Measurements from ENCODE around the gene MRPS2.

MRPS2 gene

DNA sequence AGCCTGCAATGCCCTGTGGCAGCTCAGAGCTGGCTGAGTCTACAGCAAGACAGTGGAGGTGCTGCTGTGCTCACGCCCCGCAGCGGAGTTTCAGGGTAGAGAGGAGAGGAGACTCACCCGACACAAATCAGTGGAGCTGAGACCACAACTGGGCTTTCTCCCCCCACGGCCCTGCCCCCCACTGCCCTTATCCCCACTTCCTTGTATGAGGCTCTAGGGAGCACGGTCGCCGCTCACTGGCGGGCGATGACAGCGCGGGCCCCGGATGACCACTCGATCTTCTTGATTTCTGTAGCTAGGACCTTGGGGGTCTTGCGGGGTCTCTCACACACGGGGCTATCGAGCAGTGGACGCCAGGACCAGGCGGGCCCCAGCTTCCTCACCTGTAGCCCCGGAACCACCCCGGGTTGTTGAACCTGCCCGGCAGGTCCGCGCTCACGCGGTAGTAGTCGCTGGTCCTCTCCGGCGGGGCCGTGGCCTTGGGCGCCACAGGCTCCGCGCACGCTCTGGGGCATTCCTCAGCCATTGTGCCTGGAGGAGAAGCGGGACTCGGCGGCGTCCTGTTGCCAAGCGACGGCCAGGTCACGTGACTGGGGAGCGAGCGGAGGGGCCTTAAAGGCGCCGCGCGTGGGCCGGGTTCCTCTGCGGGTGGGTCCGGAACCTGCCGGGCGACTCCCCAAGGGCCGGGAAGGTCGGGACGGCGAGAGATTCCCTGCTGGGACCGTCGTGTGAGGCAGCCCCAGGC lies 984 bp upstream of the MRPS2 start:
- no peaks in the 10 kb centered on the region for H3K27me3 ChIP-seq (ENCODE audit: control insufficient read depth in 1 of 2, insufficient read depth in 2 of 2, low read length in 2 of 2)
- peaks cover 13 to 23% of the 10 kb centered on the region in 2 donors for H3K36me3 ChIP-seq (ENCODE audit: control insufficient read depth in 1 of 2, insufficient read depth in 2 of 2, low read length in 2 of 2)
- H3K4me3 ChIP-seq (ENCODE audit: low read depth in 1 of 2, low read length in 2 of 2) = peak overlapping the region; percentile 90 to 92
- H3K4me1 ChIP-seq (ENCODE audit: control insufficient read depth in 1 of 2, insufficient read depth in 2 of 2, low read length in 2 of 2) = peaks cover 8 to 20% of the 10 kb centered on the region in 2 donors
- no peaks in the 10 kb centered on the region for H3K9me3 ChIP-seq (ENCODE audit: control insufficient read depth in 1 of 2, low read length in 2 of 2)
- no peak overlapping the region for H3K27ac ChIP-seq (ENCODE audit: low read depth, low read length)
- peak overlapping the region; percentile 54 to 74 for H3K9ac ChIP-seq (ENCODE audit: low read depth in 1 of 2, low read length in 2 of 2)

DNA sequence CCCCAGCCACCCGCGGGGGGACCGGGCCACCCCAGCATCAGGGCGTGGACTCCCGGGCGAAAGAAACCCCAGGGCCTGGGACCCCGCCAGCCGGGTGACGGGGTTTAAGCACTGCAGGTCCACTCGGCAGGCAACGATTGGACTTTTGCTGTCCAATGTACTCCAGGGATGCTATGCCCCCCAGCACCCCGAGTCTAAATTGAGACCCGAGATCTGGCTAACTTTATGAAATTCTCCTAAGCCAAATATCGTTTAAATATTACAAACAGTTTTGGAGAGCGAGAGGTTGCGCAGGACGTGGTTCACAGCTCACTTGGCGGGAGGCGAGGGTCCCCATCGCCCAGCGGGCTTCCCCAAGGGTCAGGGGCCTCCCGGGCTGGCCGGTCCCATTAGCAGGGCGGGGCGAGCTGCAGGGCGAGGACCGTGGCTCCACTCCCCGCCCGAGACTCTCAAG lies 384 bp upstream of the MRPS2 start:
- no peaks in the 10 kb centered on the region for H3K9me3 ChIP-seq (ENCODE audit: control insufficient read depth in 1 of 2, low read length in 2 of 2)
- peaks cover 8 to 20% of the 10 kb centered on the region in 2 donors for H3K4me1 ChIP-seq (ENCODE audit: control insufficient read depth in 1 of 2, insufficient read depth in 2 of 2, low read length in 2 of 2)
- H3K9ac ChIP-seq (ENCODE audit: low read depth in 1 of 2, low read length in 2 of 2) = peak overlapping the region; percentile 54 to 74
- peaks cover 13 to 28% of the 10 kb centered on the region in 2 donors for H3K36me3 ChIP-seq (ENCODE audit: control insufficient read depth in 1 of 2, insufficient read depth in 2 of 2, low read length in 2 of 2)
- H3K27ac ChIP-seq (ENCODE audit: low read depth, low read length) = peak overlapping the region; percentile 50
- peak overlapping the region; percentile 90 to 92 for H3K4me3 ChIP-seq (ENCODE audit: low read depth in 1 of 2, low read length in 2 of 2)
- no peaks in the 10 kb centered on the region for H3K27me3 ChIP-seq (ENCODE audit: control insufficient read depth in 1 of 2, insufficient read depth in 2 of 2, low read length in 2 of 2)

DNA sequence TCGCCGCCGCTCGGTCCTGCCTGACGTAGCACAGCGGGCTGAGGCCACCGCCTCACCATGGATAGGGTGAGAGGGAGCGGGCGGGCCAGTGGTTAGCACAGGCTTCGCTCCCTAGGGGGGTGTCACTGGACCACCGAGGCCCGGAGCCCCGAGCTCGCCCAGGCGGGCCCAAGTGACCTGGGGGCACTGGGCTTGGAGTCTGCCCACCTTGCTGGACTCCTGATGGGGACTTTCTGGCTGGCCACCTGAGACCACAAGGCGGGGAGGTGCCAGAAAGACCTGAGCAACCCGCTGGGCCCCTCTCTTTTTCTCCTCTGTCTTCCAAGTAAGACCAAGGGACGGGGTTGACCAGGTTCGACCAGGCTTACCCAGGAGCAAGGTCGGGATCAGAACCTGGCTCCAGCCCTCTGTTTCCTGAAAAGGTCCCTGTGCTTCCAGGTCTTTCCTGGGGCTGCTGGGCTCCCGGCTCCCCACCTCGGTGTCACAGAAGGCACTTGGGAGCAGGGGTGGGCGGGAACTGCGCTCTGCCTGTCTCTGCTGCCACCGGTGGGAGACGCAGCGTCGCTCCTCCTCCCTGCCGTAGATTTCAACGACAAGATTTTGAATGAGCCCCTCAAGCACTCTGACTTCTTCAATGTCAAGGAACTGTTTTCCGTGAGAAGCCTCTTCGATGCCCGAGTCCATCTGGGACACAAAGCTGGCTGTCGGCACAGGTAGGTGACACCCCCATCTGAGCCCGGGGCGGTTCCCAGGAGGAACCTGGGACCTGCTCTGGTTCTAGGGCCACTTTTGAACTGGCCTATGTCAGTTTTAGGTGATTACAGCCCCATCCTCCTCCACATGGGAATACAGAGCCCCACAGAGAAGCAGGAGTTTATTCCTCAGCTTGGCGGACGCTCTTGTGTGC lies 1.0 kb downstream of the MRPS2 start:
- Histone ChIP-seq H3K9me3 (ENCODE audit: control insufficient read depth in 1 of 2, low read length in 2 of 2) (no peaks in the 10 kb centered on the region), H3K4me3 (ENCODE audit: low read depth in 1 of 2, low read length in 2 of 2) (peak overlapping the region; percentile 90 to 92), H3K27me3 (ENCODE audit: control insufficient read depth in 1 of 2, insufficient read depth in 2 of 2, low read length in 2 of 2) (no peaks in the 10 kb centered on the region), H3K27ac (ENCODE audit: low read depth, low read length) (no peak overlapping the region), H3K36me3 (ENCODE audit: control insufficient read depth in 1 of 2, insufficient read depth in 2 of 2, low read length in 2 of 2) (peaks cover 13 to 30% of the 10 kb centered on the region in 2 donors), H3K4me1 (ENCODE audit: control insufficient read depth in 1 of 2, insufficient read depth in 2 of 2, low read length in 2 of 2) (peaks cover 8 to 20% of the 10 kb centered on the region in 2 donors), H3K9ac (ENCODE audit: low read depth in 1 of 2, low read length in 2 of 2) (peak overlapping the region; percentile 73 to 74)

DNA sequence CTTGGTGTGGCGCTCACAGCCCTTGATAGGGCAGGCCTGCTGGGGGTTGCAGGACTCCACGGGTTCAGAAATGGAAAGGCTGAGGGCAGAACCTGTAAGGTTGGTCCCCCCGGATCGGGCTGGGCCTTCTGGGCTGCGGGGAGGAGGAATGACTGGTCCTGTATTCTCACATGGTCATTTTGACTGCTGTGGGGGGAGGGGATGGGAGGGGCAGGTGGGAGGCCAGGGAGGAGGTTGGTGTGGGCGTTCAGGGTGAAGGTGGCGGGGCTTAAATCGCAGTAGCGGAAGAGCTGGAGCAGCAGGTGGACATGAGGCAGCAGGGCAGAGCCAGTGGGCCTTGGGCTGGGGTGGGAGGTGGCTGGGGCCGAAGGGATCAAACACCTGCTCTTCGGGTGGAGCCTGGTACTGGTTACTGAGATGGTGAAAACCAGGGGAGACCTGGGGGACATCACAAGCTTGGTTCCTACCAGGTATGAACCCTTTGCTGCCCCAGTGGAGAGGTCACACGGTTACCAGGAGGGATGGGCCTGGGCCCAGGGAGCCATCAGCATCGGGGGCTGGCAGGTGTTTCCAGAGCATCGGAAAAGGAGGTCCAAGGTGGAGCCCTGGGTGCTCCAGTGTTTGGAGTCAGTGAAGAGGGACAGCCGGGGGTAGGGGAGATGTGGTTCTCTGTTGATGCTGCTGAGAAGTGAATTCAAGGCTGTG lies 1.8 kb downstream of the MRPS2 start:
- Histone ChIP-seq H3K9ac (ENCODE audit: low read depth in 1 of 2, low read length in 2 of 2) (peak overlapping the region in 1 of 2 donors; percentile 73), H3K27ac (ENCODE audit: low read depth, low read length) (no peak overlapping the region), H3K4me1 (ENCODE audit: control insufficient read depth in 1 of 2, insufficient read depth in 2 of 2, low read length in 2 of 2) (peaks cover 8 to 20% of the 10 kb centered on the region in 2 donors), H3K9me3 (ENCODE audit: control insufficient read depth in 1 of 2, low read length in 2 of 2) (no peaks in the 10 kb centered on the region), H3K27me3 (ENCODE audit: control insufficient read depth in 1 of 2, insufficient read depth in 2 of 2, low read length in 2 of 2) (no peaks in the 10 kb centered on the region), H3K4me3 (ENCODE audit: low read depth in 1 of 2, low read length in 2 of 2) (peak overlapping the region; percentile 90 to 92), H3K36me3 (ENCODE audit: control insufficient read depth in 1 of 2, insufficient read depth in 2 of 2, low read length in 2 of 2) (peaks cover 13 to 30% of the 10 kb centered on the region in 2 donors)

DNA sequence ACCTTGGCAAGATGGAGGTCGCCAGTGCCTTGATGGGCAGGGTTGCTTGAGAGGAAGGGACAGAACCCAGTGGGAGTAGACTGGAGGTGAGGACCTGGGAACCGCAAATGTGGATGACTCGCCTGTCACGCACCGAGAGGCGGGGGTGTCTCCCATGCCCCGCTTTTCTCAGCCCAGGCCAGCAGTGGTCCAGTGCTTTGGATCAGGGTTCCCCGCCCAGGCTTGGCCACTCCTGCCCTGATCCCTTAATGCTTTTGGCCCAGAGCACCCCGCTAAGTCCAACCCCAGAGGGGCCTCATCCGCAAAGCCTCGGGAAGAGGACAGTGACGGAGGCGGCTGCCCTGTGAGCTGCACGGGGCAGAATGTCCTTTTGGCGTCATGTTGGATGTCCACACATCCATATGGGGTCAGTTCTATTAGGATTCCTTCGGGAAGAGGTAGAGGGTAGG lies 2.4 kb downstream of the MRPS2 start:
- H3K4me1 ChIP-seq (ENCODE audit: control insufficient read depth in 1 of 2, insufficient read depth in 2 of 2, low read length in 2 of 2) = peaks cover 8 to 20% of the 10 kb centered on the region in 2 donors
- no peaks in the 10 kb centered on the region for H3K27me3 ChIP-seq (ENCODE audit: control insufficient read depth in 1 of 2, insufficient read depth in 2 of 2, low read length in 2 of 2)
- H3K27ac ChIP-seq (ENCODE audit: low read depth, low read length) = no peak overlapping the region
- H3K9ac ChIP-seq (ENCODE audit: low read depth in 1 of 2, low read length in 2 of 2) = no peak overlapping the region
- H3K9me3 ChIP-seq (ENCODE audit: control insufficient read depth in 1 of 2, low read length in 2 of 2) = no peaks in the 10 kb centered on the region
- peaks cover 13 to 30% of the 10 kb centered on the region in 2 donors for H3K36me3 ChIP-seq (ENCODE audit: control insufficient read depth in 1 of 2, insufficient read depth in 2 of 2, low read length in 2 of 2)
- no peak overlapping the region for H3K4me3 ChIP-seq (ENCODE audit: low read depth in 1 of 2, low read length in 2 of 2)

DNA sequence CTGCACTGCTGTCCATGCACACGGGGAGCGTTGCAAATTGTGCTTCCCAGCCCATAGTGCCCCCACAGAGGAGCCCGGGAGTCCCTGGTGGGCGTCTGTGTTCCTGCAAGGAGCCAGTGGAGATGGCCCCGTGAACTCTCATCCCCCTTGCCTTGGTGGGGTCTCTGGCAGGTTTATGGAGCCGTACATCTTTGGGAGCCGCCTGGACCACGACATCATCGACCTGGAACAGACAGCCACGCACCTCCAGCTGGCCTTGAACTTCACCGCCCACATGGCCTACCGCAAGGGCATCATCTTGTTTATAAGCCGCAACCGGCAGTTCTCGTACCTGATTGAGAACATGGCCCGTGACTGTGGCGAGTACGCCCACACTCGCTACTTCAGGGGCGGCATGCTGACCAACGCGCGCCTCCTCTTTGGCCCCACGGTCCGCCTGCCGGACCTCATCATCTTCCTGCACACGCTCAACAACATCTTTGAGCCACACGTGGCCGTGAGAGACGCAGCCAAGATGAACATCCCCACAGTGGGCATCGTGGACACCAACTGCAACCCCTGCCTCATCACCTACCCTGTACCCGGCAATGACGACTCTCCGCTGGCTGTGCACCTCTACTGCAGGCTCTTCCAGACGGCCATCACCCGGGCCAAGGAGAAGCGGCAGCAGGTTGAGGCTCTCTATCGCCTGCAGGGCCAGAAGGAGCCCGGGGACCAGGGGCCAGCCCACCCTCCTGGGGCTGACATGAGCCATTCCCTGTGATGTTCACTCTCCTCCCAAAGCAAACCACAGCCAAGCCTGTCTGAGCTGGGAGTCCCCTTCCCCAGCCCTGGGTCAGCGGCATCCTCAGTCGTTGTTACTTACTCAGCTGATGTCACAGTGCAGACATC lies 3.1 kb downstream of the MRPS2 start:
- Histone ChIP-seq H3K4me1 (ENCODE audit: control insufficient read depth in 1 of 2, insufficient read depth in 2 of 2, low read length in 2 of 2) (peaks cover 8 to 20% of the 10 kb centered on the region in 2 donors), H3K9ac (ENCODE audit: low read depth in 1 of 2, low read length in 2 of 2) (no peak overlapping the region)

DNA sequence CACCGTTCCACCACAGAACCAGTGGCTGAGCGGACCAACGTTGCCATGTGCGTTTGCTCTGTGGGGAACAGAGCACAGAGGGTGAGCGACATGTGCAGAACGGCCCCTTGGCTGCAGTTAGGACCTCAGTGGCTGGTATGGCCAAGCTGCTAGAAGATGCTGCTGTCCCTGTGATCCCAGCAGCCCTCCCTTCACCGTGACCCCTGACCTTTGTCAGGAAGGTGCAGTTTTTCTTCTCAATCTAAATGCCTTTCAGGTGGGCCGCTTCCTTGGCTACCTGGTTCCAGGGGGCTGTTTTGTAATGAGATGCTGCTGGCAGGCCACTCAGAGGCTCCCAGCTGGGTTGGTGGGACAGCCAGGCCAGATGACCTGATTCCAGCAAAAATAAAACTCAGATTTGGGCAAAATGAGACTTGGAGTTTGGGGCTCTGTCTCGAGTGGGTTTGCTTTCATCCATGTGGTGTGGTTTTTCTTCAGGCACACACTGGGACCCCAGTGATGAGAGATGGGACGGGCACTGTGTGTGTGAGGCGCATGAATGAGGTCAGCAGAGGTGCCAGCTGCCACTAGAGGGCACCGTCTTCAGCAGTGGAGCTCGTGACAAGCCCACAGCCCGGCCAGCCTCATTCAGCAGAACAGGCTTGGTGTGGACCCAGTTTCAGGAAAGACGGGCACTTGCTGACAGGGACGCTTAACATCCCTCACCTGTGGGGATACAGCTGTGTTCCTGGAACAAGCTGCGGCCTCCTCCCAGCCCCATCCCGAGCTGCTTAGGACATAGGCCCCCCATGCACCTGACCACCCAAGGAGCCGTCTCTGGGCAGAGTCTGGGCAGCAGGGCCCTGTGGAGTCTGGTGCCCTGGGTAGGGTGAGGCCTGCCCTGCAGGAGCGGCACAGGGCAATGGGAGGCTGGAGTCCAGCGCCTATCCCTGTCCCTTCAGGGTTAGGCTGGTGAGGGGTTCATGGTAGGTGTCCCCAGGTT lies 4.1 kb downstream of the MRPS2 start:
- H3K27ac ChIP-seq (ENCODE audit: low read depth, low read length) = no peak overlapping the region
- no peak overlapping the region for H3K4me3 ChIP-seq (ENCODE audit: low read depth in 1 of 2, low read length in 2 of 2)
- peaks cover 8 to 13% of the 10 kb centered on the region in 2 donors for H3K4me1 ChIP-seq (ENCODE audit: control insufficient read depth in 1 of 2, insufficient read depth in 2 of 2, low read length in 2 of 2)
- no peaks in the 10 kb centered on the region for H3K27me3 ChIP-seq (ENCODE audit: control insufficient read depth in 1 of 2, insufficient read depth in 2 of 2, low read length in 2 of 2)
- no peaks in the 10 kb centered on the region for H3K9me3 ChIP-seq (ENCODE audit: control insufficient read depth in 1 of 2, low read length in 2 of 2)
- peaks cover 13 to 30% of the 10 kb centered on the region in 2 donors for H3K36me3 ChIP-seq (ENCODE audit: control insufficient read depth in 1 of 2, insufficient read depth in 2 of 2, low read length in 2 of 2)
- no peak overlapping the region for H3K9ac ChIP-seq (ENCODE audit: low read depth in 1 of 2, low read length in 2 of 2)

More for the DNA sequence above, 3.1 kb downstream of the MRPS2 start:
- Histone ChIP-seq H3K27ac (ENCODE audit: low read depth, low read length) (no peak overlapping the region), H3K27me3 (ENCODE audit: control insufficient read depth in 1 of 2, insufficient read depth in 2 of 2, low read length in 2 of 2) (no peaks in the 10 kb centered on the region), H3K4me3 (ENCODE audit: low read depth in 1 of 2, low read length in 2 of 2) (no peak overlapping the region), H3K36me3 (ENCODE audit: control insufficient read depth in 1 of 2, insufficient read depth in 2 of 2, low read length in 2 of 2) (peaks cover 13 to 30% of the 10 kb centered on the region in 2 donors), H3K9me3 (ENCODE audit: control insufficient read depth in 1 of 2, low read length in 2 of 2) (no peaks in the 10 kb centered on the region)

DNA sequence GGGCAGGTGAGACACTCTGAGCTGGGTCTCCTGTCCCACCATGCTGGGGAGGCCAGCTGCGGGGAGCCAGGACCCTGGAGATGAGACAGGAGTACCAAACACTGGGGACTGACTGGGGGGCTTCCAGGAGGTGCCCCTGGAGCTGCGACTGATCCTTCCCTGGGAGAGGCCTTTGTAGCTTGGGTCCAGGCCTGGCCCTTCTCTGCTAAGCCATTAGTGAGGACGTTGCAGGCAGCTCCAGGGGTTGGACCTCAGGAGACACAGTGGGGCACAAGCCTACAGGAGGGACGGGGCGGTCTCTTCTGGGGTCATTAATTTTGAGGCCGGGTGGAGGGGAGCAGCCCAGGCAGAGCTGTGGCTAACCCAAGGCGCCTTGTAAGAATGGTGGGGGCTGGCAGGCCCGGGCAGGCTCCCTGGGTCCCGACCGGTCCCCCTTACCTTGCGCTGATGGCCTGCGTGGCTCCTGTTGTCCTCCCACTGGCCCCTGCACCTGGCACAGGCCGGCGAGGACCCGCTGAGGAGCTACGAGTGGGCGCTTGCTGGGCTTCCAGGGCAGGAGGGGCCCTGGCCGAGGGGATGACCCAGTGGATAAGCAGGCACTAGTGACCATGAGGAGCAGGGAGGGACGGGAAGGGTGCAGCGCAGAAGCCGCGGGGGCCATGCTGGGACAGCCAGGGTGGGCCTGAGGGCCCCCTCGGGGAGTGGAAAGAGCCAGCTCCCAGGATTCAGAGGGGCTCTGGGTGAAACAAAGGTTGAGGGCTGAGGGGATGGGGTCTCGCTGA lies 5.1 kb downstream of the MRPS2 start:
- Histone ChIP-seq H3K27me3 (ENCODE audit: control insufficient read depth in 1 of 2, insufficient read depth in 2 of 2, low read length in 2 of 2) (no peaks in the 10 kb centered on the region), H3K36me3 (ENCODE audit: control insufficient read depth in 1 of 2, insufficient read depth in 2 of 2, low read length in 2 of 2) (peaks cover 13 to 30% of the 10 kb centered on the region in 2 donors), H3K9ac (ENCODE audit: low read depth in 1 of 2, low read length in 2 of 2) (no peak overlapping the region), H3K4me1 (ENCODE audit: control insufficient read depth in 1 of 2, insufficient read depth in 2 of 2, low read length in 2 of 2) (peaks cover 8 to 12% of the 10 kb centered on the region in 2 donors), H3K27ac (ENCODE audit: low read depth, low read length) (no peak overlapping the region), H3K4me3 (ENCODE audit: low read depth in 1 of 2, low read length in 2 of 2) (no peak overlapping the region), H3K9me3 (ENCODE audit: control insufficient read depth in 1 of 2, low read length in 2 of 2) (no peaks in the 10 kb centered on the region)

Measured in duodenal mucosa (tissue), 2 donors.